Choroid plexus epithelial cell (primary cell): ENCODE measurements around the gene CFAP100.
A peak's percentile ranks its signal among the peaks of the same experiment; 100 is the strongest.

Experiments
- DNase-seq: peaks from one replicate; pipeline ENCODE4 v3.0.0-alpha.2; 2010; ENCODE audit warnings: low read depth
- H3K4me3 ChIP-seq: 2 replicates; pipeline ENCODE4 v1.5.1; 2011; ENCODE audit warnings: low read depth, mild to moderate bottlenecking, control low read depth, low read length, moderate library complexity
- TF ChIP-seq, protein P1 (sequence below): conservative IDR thresholded peaks from 2 replicates; pipeline ENCODE4 v1.5.1; 2011; ENCODE audit warnings: low read depth, mild to moderate bottlenecking, control low read depth, inconsistent platforms, low read length, moderate library complexity

CFAP100 gene

DNA sequence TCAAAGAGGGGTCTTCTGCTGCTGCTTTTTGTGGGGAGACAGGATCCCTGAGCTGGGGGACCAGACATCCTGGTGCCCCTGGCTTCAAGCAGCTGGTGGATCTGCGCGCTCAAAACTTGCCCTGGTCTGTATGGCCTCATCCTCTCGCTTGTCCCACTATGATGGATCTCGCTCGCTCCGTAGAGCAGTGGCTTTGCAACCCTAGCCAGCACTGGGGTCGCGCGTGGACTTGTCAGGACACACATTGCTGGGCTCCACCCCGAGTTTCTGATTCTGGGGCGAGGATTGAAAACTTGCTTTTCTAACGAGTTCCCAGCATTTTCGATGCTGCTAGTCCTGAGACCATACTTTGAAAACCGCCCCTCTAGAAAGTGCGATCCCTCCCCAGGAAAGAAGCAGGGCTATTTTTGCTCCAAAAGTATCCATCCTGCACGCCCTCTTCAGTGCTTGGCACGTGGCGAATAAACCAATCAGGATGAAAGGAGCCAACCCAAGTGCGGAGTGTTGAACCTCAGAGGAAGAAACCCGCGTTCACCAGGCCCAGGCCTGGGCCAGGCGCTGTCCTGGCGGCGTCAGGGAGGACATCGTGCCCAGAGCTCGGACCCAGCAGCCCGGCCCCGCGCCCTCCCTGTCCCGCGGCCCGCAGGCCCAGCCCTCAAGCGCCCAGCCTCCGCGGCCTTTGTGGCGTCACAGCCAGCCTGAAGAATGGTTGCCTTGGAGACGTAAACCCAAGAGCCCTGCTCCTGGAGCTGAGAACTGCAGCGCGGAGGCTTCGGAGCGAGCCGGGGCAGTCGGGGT, at the start of gene CFAP100:
Gene CFAP100, plus strand, starts transcription at position 731 of the 798 bp plus-strand sequence. CDS start 1,092 bp downstream, outside the sequence.
- peak; percentile 46 for DNase-seq
- TF ChIP-seq, protein P1, sequence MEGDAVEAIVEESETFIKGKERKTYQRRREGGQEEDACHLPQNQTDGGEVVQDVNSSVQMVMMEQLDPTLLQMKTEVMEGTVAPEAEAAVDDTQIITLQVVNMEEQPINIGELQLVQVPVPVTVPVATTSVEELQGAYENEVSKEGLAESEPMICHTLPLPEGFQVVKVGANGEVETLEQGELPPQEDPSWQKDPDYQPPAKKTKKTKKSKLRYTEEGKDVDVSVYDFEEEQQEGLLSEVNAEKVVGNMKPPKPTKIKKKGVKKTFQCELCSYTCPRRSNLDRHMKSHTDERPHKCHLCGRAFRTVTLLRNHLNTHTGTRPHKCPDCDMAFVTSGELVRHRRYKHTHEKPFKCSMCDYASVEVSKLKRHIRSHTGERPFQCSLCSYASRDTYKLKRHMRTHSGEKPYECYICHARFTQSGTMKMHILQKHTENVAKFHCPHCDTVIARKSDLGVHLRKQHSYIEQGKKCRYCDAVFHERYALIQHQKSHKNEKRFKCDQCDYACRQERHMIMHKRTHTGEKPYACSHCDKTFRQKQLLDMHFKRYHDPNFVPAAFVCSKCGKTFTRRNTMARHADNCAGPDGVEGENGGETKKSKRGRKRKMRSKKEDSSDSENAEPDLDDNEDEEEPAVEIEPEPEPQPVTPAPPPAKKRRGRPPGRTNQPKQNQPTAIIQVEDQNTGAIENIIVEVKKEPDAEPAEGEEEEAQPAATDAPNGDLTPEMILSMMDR, result no peak

GRCh38 chr3:126345231-126345630, 49.5 kb upstream of the CFAP100 start:
- DNase-seq, result no peak
- TF ChIP-seq, protein P1, result no peak
- no peak overlapping the region for H3K4me3 ChIP-seq

More for the DNA sequence above, at the start of gene CFAP100:
- no peak within 1 kb of the TSS for H3K4me3 ChIP-seq

DNA sequence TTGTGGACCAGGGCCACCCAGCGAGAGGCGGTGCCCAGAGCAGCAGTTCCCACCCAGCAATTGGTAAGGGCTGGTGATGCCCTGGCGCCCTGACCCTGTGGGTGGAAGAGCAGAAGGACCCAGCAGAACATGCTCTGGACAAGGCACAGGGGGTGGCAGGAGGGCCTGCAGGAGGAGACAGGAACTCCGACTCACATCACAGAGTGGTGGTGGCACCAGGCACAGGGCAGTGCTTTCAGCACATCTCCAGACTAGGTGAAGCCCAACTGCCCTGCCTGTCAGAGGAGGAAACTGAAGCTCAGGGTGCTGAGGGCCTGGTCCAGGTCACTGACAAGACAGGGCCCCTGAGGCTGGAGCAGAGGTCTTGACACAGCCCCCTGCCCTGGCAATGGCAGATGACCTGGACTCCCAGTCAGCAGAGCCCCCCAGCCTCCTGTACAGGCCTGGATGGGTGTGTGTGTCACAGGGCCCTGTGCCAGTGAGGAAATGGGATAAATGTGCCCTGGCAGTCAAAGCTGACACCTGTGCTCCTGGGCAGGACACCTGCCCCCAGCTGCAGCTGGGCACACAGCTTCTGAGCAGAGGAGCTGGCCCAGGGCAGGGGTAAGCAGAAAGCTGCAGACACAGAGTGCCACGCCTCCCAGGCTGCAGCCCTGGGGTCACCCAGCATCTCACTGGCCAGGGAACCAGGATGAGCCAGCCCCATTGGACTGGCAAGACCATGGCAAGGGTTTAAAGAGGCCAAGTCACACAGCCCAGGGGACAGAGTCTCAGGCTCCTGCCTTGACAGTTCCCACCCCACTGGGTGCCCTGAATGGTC, 48.9 kb upstream of the CFAP100 start:
- no peak for DNase-seq
- H3K4me3 ChIP-seq, result no peak overlapping the region
- TF ChIP-seq, protein P1, result no peak

DNA sequence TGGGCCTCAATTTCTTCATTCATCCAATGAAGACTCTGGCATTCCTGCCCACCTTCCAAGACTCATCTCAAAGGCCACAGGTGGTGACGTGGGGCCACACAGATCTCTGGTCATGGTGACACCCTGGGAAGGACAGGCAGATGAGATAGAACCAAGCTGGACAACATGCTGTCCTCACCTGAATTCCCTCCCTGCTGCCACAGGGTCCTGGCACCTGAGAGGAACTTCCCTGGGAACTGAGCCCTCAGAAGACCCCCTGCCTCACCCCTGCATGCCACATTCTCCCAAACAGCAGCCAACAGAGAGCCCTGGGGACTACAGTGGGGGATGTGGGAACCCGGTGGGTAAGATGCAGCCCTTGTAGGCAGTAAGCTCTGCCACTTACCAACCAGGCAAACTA, 48.2 kb upstream of the CFAP100 start:
- no peak for DNase-seq
- TF ChIP-seq, protein P1, result no peak
- no peak overlapping the region for H3K4me3 ChIP-seq

DNA sequence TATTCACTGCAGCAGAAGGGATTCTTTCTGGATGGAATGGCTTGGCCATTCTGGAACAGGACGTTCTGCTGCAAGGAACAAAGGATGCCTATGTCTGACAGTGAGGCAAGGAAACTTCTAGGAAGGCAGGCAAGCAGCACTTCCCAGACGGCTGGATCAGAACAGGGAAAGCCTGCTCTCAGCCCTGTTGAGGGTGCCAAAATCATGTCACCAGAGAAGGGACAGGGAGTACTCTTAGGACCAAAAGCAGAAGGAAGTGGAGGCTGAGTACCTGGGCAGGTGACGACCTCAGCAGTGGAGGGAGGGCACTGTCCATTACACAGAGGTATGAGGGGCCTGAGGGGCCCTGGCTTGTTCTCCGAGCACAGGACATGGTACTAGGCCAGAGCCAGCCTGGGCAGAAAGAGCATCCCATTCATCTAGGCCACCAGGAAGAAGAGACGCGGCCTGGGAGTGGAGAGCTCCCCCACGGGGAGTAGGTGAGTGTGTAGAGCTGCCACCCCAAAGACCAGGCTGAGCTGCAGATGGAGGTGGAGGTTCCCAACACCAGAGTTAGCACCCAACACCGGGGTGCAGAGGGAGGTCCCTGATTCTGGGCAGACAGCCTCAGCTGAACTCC, 47.1 kb upstream of the CFAP100 start:
- no peak overlapping the region for H3K4me3 ChIP-seq
- TF ChIP-seq, protein P1, result no peak
- DNase-seq, result no peak

- H3K4me3 ChIP-seq, result no peak overlapping the region
- TF ChIP-seq, protein P1, result peak; percentile 34
- DNase-seq, result peak; percentile 23
These were observed 46.3 kb upstream of the CFAP100 start for GRCh38 chr3:126348308-126348920.
